Effector CD4-positive, alpha-beta T cell (primary cell): ENCODE measurements around the gene FAM186B.

Experiments used
- DNase-seq: peaks from one replicate; pipeline ENCODE4 v3.0.0-alpha.2; 2020

The FAM186B gene

DNA sequence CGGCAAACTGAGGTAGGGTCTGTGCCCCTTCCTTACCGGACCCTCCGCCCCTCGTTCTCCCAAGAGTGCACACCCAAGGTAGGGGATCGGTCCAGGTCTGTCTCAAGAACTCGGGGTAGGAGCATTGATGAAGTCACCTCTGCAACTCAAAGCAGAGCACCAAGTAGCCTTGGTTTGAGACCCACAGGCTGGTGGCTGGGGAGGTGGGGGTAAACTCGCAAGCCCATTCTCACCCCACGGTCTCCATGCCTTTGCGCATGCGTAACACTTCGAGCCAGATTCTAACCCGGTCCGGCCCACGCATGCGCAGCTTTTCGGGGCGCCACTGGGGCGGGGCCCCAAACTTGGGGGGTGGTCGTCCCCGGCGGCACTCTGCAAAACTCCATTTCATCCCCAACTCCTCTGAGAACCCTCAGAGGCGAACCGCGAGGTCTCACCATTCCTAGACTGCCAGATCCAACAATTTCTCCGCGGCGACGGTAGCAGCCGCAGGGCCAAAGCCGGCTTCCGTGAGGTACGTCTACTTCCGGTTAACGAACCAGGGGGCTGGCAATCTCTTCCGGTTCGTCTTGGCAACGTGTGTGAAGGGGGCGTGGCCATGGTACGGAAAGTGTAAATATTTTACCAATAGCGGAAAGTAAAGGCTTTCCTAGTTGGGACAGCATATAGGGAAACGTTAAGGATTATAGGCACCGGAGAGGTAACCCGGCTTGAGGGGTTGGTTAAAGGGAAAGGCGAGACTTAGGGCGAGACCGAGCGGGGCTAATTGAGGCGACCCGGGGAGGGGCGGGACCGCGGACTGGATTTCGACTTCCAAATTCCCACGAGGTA, 37.6 kb downstream of the FAM186B start, which contains the start of gene MCRS1:
TSS of gene MCRS1 (minus strand) at position 532 of the 831 bp plus-strand sequence. CDS start 1,411 bp downstream, outside the sequence.
- DNase-seq: peak; percentile 85

DNA sequence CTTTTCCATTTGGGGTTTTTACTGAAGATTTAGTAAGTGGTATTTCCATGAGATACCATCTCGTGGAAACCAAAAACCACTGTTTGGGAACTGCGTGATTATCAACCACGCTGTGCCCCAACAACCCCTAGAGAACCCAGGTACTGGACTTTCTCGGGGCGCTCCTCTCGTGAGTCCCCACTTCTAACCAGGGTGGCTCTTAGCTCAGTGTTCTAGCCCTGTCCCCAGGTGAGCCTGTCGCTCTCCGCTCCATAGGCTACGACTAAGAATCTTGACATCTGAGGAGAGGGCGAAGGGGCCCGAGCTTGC, 38.2 kb downstream of the FAM186B start:
- no peak for DNase-seq

- no peak for DNase-seq
Observed at GRCh38 chr12:49566361-49566760, 39.1 kb downstream of the FAM186B start.

DNA sequence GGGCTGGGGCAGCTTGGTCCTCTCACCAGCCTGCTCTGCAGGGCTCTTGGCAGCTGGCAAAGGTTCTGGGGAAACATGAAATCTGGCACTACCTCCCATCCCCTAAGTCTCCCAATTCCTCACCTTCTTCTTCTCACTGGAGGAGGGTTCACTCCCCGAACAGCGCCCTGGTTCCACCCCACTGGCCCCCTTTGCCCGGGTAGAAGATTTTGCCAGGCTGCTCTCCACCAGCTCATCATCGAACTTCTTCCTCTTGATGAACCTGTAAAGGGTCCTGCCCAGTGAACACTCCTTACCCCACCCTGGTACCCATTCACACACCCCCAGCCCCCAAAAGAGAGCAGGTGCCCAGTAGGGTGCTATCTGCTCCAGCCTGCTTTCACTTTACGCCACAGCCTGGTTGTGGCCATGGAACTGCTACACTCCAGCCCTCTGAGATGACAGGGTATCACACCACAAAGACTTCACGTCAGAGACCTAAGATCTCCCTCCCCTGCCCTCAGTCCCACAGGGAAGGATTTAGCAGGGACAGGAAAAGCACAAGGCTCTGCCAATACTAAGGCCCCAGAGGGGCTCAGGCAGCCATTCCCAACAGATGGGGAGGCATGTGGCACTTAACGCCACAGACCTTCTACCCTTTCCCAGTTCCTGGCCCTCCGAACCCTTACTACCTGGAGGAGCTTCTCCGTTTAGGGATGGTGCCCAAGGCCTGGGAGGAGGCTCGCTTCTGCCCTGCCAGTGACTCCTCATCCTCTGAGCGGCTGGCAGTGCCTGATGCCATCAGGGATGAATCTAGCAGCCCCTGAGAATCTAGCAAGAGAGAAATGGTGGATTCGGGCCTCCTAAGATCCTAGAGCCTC, 39.8 kb downstream of the FAM186B start:
- no peak for DNase-seq

GRCh38 chr12:49564686-49565405, 40.6 kb downstream of the FAM186B start:
- DNase-seq: no peak

GRCh38 chr12:49563951-49564685, 41.3 kb downstream of the FAM186B start:
- no peak for DNase-seq

DNA sequence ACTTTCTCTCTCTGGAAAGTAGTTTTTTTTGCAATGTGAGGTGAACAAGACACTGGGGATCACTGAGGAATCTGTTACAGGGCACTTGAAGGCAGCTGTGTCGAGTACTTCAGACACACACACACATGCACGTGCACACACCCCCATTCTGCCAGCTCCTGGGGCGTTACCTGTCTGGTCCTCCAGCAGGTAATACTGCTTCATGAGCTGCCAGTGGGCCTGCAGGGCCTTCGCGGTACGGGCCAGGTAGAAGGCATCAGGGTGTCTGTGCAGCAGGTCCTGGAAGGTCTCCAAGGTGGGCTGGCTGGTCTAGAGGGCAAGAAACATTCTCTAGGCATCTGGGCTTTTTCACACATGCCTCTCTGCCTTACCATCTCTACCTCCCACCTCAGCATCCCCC, 42.6 kb downstream of the FAM186B start:
- DNase-seq: no peak

- DNase-seq: no peak
Observed at GRCh38 chr12:49562233-49562632, 43.2 kb downstream of the FAM186B start.

- DNase-seq: no peak
Observed at GRCh38 chr12:49560695-49561094, 44.7 kb downstream of the FAM186B start.

GRCh38 chr12:49559011-49559675, 46.3 kb downstream of the FAM186B start:
- no peak for DNase-seq

DNA sequence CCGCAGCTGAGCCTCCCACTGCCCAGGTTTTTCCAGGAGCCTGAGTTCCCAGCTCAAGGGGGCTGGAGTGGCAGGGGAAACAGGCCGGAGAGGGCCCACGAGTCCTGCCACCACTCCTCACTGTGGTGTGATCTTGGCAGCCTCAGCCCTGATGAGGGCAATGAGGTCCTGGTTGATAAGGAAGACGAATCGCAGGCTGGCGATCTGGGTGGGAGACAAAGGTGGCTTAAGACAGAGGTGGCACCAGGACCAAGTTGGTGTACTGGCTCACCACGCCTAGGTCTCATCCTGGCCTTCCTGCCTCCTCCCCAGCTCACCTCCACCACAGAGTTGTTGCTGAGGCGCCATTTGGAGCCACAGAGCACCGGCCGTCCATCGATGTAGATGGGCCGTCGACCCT, 46.9 kb downstream of the FAM186B start:
- DNase-seq: no peak

DNA sequence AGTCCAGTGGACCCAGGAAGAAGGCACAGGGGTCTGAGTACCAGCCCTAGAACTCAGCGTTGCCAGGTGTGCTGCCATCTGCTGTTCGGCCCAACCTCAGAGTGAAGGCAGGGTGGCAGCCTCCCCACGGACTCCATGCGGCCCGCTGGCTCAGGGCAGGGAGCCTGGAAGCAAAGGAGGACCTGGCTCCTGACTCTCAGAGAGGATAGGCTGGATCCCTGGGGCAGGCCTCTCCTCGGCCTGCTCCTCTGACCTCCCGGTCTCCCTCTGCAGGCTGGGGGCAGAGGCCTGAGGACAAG, 47.6 kb downstream of the FAM186B start:
- no peak for DNase-seq

DNA sequence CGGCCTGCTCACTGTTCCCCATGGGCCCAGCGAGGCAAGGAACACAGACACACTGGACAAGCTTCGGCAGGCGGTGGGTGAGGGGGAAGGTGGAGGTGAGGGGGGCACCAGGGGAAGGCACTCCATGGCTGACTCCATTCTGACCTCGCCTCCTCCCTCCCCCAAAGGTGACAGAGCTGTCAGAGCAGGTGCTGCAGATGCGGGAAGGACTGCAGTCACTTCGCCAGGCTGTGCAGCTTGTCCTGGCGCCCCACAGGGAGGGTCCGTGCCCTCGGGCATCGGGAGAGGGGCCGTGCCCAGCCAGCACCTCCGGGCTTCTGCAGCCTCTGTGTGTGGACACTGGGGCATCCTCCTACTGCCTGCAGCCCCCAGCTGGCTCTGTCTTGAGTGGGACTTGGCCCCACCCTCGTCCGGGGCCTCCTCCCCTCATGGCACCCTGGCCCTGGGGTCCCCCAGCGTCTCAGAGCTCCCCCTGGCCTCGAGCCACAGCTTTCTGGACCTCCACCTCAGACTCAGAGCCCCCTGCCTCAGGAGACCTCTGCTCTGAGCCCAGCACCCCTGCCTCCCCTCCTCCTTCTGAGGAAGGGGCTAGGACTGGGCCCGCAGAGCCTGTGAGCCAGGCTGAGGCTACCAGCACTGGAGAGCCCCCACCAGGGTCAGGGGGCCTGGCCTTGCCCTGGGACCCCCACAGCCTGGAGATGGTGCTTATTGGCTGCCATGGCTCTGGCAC, 48.1 kb downstream of the FAM186B start:
- no peak for DNase-seq

DNA sequence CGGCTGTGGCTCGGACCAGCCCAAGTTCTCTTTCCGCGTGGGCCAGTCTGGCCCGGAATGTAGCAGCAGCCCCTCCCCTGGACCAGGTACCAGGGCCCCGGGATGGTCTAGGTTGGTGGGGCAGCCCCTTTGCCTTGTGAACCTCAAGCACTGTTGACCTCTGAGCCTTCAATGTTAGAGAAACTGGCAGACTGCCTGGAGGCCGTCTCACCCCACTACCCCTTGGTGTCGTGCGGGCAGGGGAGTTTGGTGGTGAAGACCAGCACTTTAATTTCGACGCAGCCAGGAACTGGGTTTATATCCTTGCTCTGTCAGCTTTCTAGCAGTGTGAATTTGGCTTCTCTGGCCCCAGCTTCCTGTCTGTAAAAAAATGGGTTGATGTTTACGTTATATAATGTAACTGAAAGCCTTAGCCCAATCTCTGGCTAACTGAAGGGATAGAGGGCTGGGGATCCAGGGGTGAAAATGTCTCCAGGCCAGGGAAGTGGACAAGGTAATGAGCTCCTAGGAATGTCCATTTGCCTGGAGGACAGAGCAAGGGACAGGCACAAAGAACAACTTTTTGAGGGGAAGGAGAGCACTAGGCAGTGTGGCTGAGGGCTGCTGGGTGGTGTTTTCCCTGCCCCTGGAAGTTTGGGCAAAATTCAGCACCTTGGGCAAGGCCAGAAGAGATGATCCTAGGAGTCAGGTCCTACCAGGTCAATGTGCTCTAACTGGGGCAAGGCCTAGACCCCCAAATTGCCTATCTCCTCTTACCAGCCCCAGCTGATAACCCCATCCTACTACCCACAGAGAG, 48.9 kb downstream of the FAM186B start:
- DNase-seq: no peak

GRCh38 chr12:49555631-49556390, 49.6 kb downstream of the FAM186B start:
- DNase-seq: no peak

DNA sequence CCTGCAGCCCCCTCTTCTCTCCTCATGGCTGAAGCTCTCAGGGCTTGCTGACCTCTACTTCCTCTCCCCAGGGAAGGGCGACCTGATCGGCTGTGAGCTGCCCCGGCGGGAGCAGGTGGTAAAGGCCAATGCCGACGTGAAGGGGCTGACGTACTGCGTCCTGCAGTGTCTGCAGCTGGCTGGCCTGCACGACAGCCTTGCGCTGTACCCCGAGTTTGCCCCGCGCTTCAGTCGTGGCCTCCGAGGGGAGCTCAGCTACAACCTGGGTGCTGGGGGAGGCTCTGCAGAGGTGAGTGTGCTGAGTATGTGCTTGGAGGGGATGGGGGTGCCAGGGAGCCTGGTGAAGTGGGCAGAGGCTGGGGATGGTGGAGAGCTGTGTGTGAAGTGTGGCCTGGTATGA, 51.2 kb downstream of the FAM186B start:
- DNase-seq: no peak

DNA sequence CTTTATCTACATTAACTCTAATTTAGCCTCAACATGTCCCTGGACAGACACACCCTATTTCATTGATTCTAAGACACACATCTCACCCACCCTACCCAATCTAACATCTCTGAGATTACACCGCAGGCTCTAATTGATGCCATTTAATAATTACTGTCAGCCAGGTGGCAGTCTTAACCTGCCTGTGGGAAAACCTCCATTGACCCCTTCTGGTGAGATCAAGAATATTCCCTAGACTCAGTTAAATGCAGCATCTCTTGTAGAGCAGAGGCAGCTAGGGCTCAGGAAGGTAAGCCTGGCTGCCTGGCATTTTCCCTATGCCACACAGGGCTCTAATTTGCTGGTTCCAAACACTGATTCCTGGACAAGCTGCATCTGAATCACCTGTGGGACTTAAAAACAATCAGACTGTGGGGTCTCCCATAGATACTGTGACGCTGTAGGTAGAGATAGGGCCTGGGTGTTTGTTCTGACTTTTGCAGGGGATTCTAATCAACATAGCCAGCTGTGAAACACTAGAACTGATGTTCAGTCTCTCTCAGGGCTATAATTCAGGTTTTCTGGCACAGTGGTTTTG, 51.8 kb downstream of the FAM186B start:
- DNase-seq: no peak

GRCh38 chr12:49552899-49553298, 52.5 kb downstream of the FAM186B start:
- no peak for DNase-seq

GRCh38 chr12:49552425-49552824, 53.0 kb downstream of the FAM186B start:
- no peak for DNase-seq

DNA sequence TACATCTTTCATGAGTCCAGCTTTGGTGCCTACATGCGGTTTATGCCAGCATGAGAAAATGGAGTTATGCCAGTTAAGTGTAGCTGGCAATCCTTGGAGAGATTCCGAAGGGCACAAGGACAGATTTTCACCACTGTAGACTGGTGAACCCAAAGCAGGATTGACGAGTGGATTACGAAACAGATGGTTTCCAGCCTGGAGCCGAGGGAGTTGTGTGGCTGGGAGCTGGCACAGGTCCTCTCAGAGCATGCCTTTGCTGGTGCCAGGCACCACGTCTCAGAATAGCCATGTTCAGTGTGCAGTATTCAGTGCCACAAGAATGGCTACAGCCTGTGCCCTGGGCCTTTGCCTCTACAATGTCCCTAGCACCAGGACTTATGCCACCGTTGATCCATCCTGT, 53.4 kb downstream of the FAM186B start:
- no peak for DNase-seq
